H1 (cell line): ENCODE measurements around the gene ATXN7L3.

Experiments
- ATF3 ChIP-seq: IDR thresholded peaks from 2 replicates; pipeline ENCODE4 v1.6.1; 2011; ENCODE audit warnings: low read depth, mild to moderate bottlenecking, low read length; ENCODE audit not compliant: insufficient read depth
- BRCA1 ChIP-seq: IDR thresholded peaks from 2 replicates; pipeline ENCODE4 v1.6.1; 2012; ENCODE audit warnings: low read depth, low read length, improper control_type of control experiment
- CTCF ChIP-seq, 3 experiments: IDR thresholded peaks; 1 replicate in 2 of 3; 2 replicates in 1 of 3; pipeline versions ENCODE4 v1.5.1 to v1.6.1; 2011; ENCODE audit warnings: low read length in 3 of 3, mild to moderate bottlenecking in 3 of 3, inconsistent platforms in 2 of 3, low read depth in 1 of 3, moderate library complexity in 1 of 3; ENCODE audit not compliant: insufficient read depth in 1 of 3; ENCODE audit errors: control extremely low read depth in 1 of 3
- E2F6 ChIP-seq: IDR thresholded peaks from 2 replicates; pipeline ENCODE4 v1.6.1; 2012; ENCODE audit warnings: inconsistent platforms
- EGR1 ChIP-seq: IDR thresholded peaks from 2 replicates; pipeline ENCODE4 v1.6.1; 2011; ENCODE audit warnings: low read depth, low read length, borderline replicate concordance
- GTF2F1 ChIP-seq: IDR thresholded peaks from 2 replicates; pipeline ENCODE4 v1.6.1; 2012; ENCODE audit warnings: low read depth, low read length, improper control_type of control experiment, borderline replicate concordance
- KDM5A ChIP-seq: fragments of 200-600 bp; IDR thresholded peaks from 2 replicates; pipeline ENCODE4 v1.7.1; 2012; ENCODE audit warnings: mild to moderate bottlenecking, low read length, inconsistent platforms, mixed read lengths
- POLR2A ChIP-seq, 2 experiments: IDR thresholded peaks; 1 replicate in 1 of 2; 2 replicates in 1 of 2; pipeline ENCODE4 v1.6.1; 2011; ENCODE audit warnings: low read depth in 2 of 2, low read length in 2 of 2, mild to moderate bottlenecking in 2 of 2; ENCODE audit errors: control extremely low read depth in 1 of 2
- POLR2AphosphoS5 ChIP-seq: IDR thresholded peaks from 2 replicates; pipeline ENCODE4 v1.6.1; 2011; ENCODE audit warnings: low read depth, low read length
- SIN3A ChIP-seq, 2 experiments: IDR thresholded peaks in 1 of 2; conservative IDR thresholded peaks in 1 of 2; 2 replicates each; pipeline ENCODE4 v1.6.1; 2011 to 2012; ENCODE audit warnings: low read length in 2 of 2, improper control_type of control experiment in 1 of 2, low read depth in 1 of 2, mild to moderate bottlenecking in 1 of 2
- SP1 ChIP-seq: IDR thresholded peaks from 2 replicates; pipeline ENCODE4 v1.6.1; 2011; ENCODE audit warnings: low read depth, low read length
- SP2 ChIP-seq: IDR thresholded peaks from 2 replicates; pipeline ENCODE4 v1.6.1; 2012; ENCODE audit warnings: mild to moderate bottlenecking, low read length, inconsistent platforms

- no peak for TF ChIP-seq SP2
- TF ChIP-seq CTCF (IDR thresholded peaks at IDR 0.05; ENCODE audit: control extremely low read depth in 1 of 3, insufficient read depth in 1 of 3, low read depth in 1 of 3, low read length in 3 of 3): no peak
- TF ChIP-seq KDM5A: no peak
- TF ChIP-seq SP1: peak; percentile 23; the same call in 1 of the 2 replicates
- TF ChIP-seq POLR2A (IDR thresholded peaks at IDR 0.05; ENCODE audit: control extremely low read depth in 1 of 2, low read depth in 2 of 2, low read length in 2 of 2): peak in 1 of 2 experiments; percentile 60; a peak in 2 of 3 replicates
- TF ChIP-seq POLR2AphosphoS5: peak; percentile 66
- TF ChIP-seq EGR1: no peak
- peak in 1 of 2 experiments; percentile 51; a peak in 1 of 4 replicates for TF ChIP-seq SIN3A (conservative IDR thresholded peaks at IDR 0.05 in 1 of 2, IDR thresholded peaks at IDR 0.05 in 1 of 2; ENCODE audit: low read depth in 1 of 2, low read length in 2 of 2)
- TF ChIP-seq GTF2F1: no peak
- TF ChIP-seq E2F6: no peak
- no peak for TF ChIP-seq BRCA1
- no peak for TF ChIP-seq ATF3
Observed at GRCh38 chr17:44221084-44221861, 21.6 kb upstream of the ATXN7L3 start.
